Neuronal stem cell (in vitro differentiated cells): Measurements from ENCODE around the gene AFAP1L2.
A peak's percentile ranks its signal among the peaks of the same experiment; 100 is the strongest.

Experiments
- DNase-seq: peaks from one replicate; pipeline ENCODE4 v3.0.0-alpha.2; 2013; ENCODE audit warnings: low spot score
- H2AFZ ChIP-seq: one replicate; pipeline ENCODE4 v1.6.1; 2013; ENCODE audit warnings: mild to moderate bottlenecking, low read length, inconsistent platforms
- H2AK5ac ChIP-seq: 2 replicates; pipeline ENCODE4 v1.6.1; 2013; ENCODE audit warnings: low read depth, mild to moderate bottlenecking, inconsistent platforms, low read length, moderate library complexity, mixed read lengths
- H2BK120ac ChIP-seq: 2 replicates; pipeline ENCODE4 v1.6.1; 2013; ENCODE audit warnings: low read depth, mild to moderate bottlenecking, inconsistent platforms, low read length, moderate library complexity, mixed read lengths
- H2BK12ac ChIP-seq: one replicate; pipeline ENCODE4 v1.6.1; 2013; ENCODE audit warnings: low read length, inconsistent platforms
- H2BK15ac ChIP-seq: 2 replicates; pipeline ENCODE4 v1.6.1; 2013; ENCODE audit warnings: mild to moderate bottlenecking, low read length, inconsistent platforms, mixed read lengths
- H2BK5ac ChIP-seq: one replicate; pipeline ENCODE4 v1.6.1; 2013; ENCODE audit warnings: inconsistent platforms, mild to moderate bottlenecking, low read length, moderate library complexity
- H3K14ac ChIP-seq: one replicate; pipeline ENCODE4 v1.6.1; 2013; ENCODE audit warnings: low read length, inconsistent platforms
- H3K18ac ChIP-seq: 2 replicates; pipeline ENCODE4 v1.6.1; 2013; ENCODE audit warnings: low read length, inconsistent platforms
- H3K23ac ChIP-seq: 2 replicates; pipeline ENCODE4 v1.6.1; 2013; ENCODE audit warnings: low read depth, mild to moderate bottlenecking, mixed read lengths, low read length, inconsistent platforms; ENCODE audit not compliant: poor library complexity
- H3K27ac ChIP-seq: replicated peaks from 3 replicates; pipeline ENCODE4 v1.5.1; 2013; ENCODE audit warnings: low read length, inconsistent platforms
- H3K27me3 ChIP-seq, 3 experiments: 2 replicates each; pipeline ENCODE4 v1.6.1; 2013; ENCODE audit warnings: low read length in 3 of 3, mild to moderate bottlenecking in 2 of 3, inconsistent platforms in 1 of 3, low read depth in 1 of 3, mixed read lengths in 1 of 3, moderate library complexity in 1 of 3; ENCODE audit not compliant: control insufficient read depth in 3 of 3, insufficient read depth in 3 of 3
- H3K36me3 ChIP-seq, 2 donors: replicated peaks in 1 of 2; 2 replicates each; pipeline ENCODE4 v1.6.1; 2013; ENCODE audit warnings: low read length in 2 of 2; ENCODE audit not compliant: control insufficient read depth in 2 of 2, insufficient read depth in 2 of 2
- H3K4ac ChIP-seq: 2 replicates; pipeline ENCODE4 v1.6.1; 2013; ENCODE audit warnings: inconsistent platforms, mild to moderate bottlenecking, low read length, moderate library complexity
- H3K4me1 ChIP-seq, 2 donors: 1 replicate in 1 of 2; 2 replicates in 1 of 2; pipeline ENCODE4 v1.6.1; 2013; ENCODE audit warnings: low read length in 2 of 2, low read depth in 1 of 2; ENCODE audit not compliant: control insufficient read depth in 2 of 2, insufficient read depth in 1 of 2
- H3K4me2 ChIP-seq: one replicate; pipeline ENCODE4 v1.6.1; 2013; ENCODE audit warnings: mild to moderate bottlenecking, low read length, inconsistent platforms; ENCODE audit not compliant: insufficient read depth, poor library complexity, severe bottlenecking
- H3K4me3 ChIP-seq, 2 donors: 2 replicates each; pipeline ENCODE4 v1.5.1; 2013; ENCODE audit warnings: low read length in 2 of 2, mild to moderate bottlenecking in 2 of 2, inconsistent platforms in 1 of 2, moderate library complexity in 1 of 2
- H3K79me1 ChIP-seq: one replicate; pipeline ENCODE4 v1.6.1; 2013; ENCODE audit warnings: low read depth, mild to moderate bottlenecking, inconsistent platforms, low read length, moderate library complexity
- H3K9ac ChIP-seq: one replicate; pipeline ENCODE4 v1.6.1; 2013; ENCODE audit warnings: mild to moderate bottlenecking, low read depth, low read length, inconsistent platforms; ENCODE audit not compliant: poor library complexity
- H3K9me3 ChIP-seq, 2 donors: replicated peaks in 1 of 2; 2 replicates each; pipeline versions ENCODE3 to v1.6.1; 2013; ENCODE audit warnings: low read length in 2 of 2, mild to moderate bottlenecking in 2 of 2, inconsistent platforms in 1 of 2, low read depth in 1 of 2, mixed read lengths in 1 of 2, moderate library complexity in 1 of 2; ENCODE audit not compliant: control insufficient read depth in 2 of 2, insufficient read depth in 1 of 2
- H4K8ac ChIP-seq: one replicate; pipeline ENCODE4 v1.6.1; 2013; ENCODE audit warnings: low read depth, mild to moderate bottlenecking, inconsistent platforms, low read length, moderate library complexity
- H4K91ac ChIP-seq: one replicate; pipeline ENCODE4 v1.6.1; 2013; ENCODE audit warnings: low read length, low read depth, mild to moderate bottlenecking, inconsistent platforms; ENCODE audit not compliant: poor library complexity
- WGBS, 2 donors: extraction: QIAGEN DNeasy Blood & Tissue Kit; methylation state at CpG; one replicate each; pipeline ENCODE4 v1.1.7; 2013; ENCODE audit warnings: missing lambda C conversion rate in 2 of 2, mixed read lengths in 1 of 2; ENCODE audit not compliant: insufficient read length in 2 of 2, insufficient replicate concordance in 1 of 2; ENCODE audit errors: extremely low coverage in 2 of 2; 5-methylcytosine and 5-hydroxymethylcytosine counted together

AFAP1L2 gene

DNA sequence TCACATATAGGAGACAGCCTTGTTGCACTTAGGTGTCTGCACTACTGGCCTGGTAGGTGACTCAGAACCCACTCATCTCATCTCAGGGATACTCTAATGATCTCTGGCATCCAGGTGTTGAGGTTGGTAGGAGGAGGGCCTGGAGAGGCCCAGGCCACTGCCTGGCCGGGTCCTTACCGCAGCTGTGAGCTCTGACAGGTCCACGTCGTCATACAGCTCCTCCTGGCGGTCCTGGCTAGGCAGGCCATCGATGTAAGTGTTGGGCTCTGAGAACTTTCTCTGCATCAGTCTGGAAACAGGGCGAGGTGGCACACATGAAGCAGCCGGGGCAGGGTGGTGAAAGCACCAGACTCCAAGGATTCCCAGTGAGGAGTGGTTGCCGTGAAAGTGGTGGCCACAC is 103.1 kb downstream of the AFAP1L2 start:
- Histone ChIP-seq H2BK12ac (no peak overlapping the region), H3K23ac (peak overlapping the region; percentile 56), H3K14ac (no peak overlapping the region), H2AK5ac (no peak overlapping the region), H2BK15ac (no peak overlapping the region), H3K9me3 (peaks cover 4 to 6% of the 10 kb centered on the region in 2 donors), H3K9ac (no peak overlapping the region), H3K4ac (no peak overlapping the region), H4K91ac (no peak overlapping the region), H2BK5ac (no peak overlapping the region), H3K36me3 (peaks cover 0 to 7% of the 10 kb centered on the region in 2 donors), H2BK120ac (no peak overlapping the region), H3K18ac (no peak overlapping the region), H3K4me2 (no peak overlapping the region), H2AFZ (no peak overlapping the region), H3K27ac (no peak overlapping the region), H4K8ac (no peak overlapping the region), H3K4me3 (no peak overlapping the region), H3K4me1 (peaks cover 2 to 6% of the 10 kb centered on the region in 2 donors), H3K79me1 (no peaks in the 10 kb centered on the region), H3K27me3 (no peaks in the 10 kb centered on the region)
- no peak for DNase-seq
- WGBS, 2 donors, result no CpG with 5 or more reads among the region's 9 CpGs

GRCh38 chr10:114300036-114300645 is 104.2 kb downstream of the AFAP1L2 start:
- H3K9ac ChIP-seq, result no peak overlapping the region
- no peak overlapping the region for H3K23ac ChIP-seq
- H2AFZ ChIP-seq, result no peak overlapping the region
- no peak overlapping the region for H4K8ac ChIP-seq
- H2AK5ac ChIP-seq, result no peak overlapping the region
- no peak overlapping the region for H2BK120ac ChIP-seq
- no peak for DNase-seq
- no peak overlapping the region for H3K14ac ChIP-seq
- no peak overlapping the region for H4K91ac ChIP-seq
- peaks cover 2 to 6% of the 10 kb centered on the region in 2 donors for H3K4me1 ChIP-seq
- H2BK12ac ChIP-seq, result no peak overlapping the region
- no peak overlapping the region for H3K27ac ChIP-seq
- H3K4me3 ChIP-seq, result no peak overlapping the region
- no peak overlapping the region for H2BK15ac ChIP-seq
- H3K4me2 ChIP-seq, result no peak overlapping the region
- no peaks in the 10 kb centered on the region for H3K27me3 ChIP-seq
- peaks cover 6 to 16% of the 10 kb centered on the region in 2 donors for H3K9me3 ChIP-seq
- no peak overlapping the region for H3K18ac ChIP-seq
- no CpG with 5 or more reads among the region's 16 CpGs for WGBS, 2 donors
- H3K79me1 ChIP-seq, result no peaks in the 10 kb centered on the region
- no peak overlapping the region for H2BK5ac ChIP-seq
- peaks cover 0 to 8% of the 10 kb centered on the region in 2 donors for H3K36me3 ChIP-seq
- H3K4ac ChIP-seq, result no peak overlapping the region

- no CpG with 5 or more reads among the region's 14 CpGs for WGBS, 2 donors
- no peak overlapping the region for H2BK120ac ChIP-seq
- H4K91ac ChIP-seq, result no peak overlapping the region
- no peak overlapping the region for H2AK5ac ChIP-seq
- no peak overlapping the region for H2BK5ac ChIP-seq
- no peak overlapping the region for H3K14ac ChIP-seq
- no peak overlapping the region for H2BK12ac ChIP-seq
- H2BK15ac ChIP-seq, result no peak overlapping the region
- no peak overlapping the region for H3K27ac ChIP-seq
- DNase-seq, result no peak
- H3K4me2 ChIP-seq, result no peak overlapping the region
- no peak overlapping the region for H3K4me3 ChIP-seq
- peaks cover 0 to 8% of the 10 kb centered on the region in 2 donors for H3K36me3 ChIP-seq
- peaks cover 6 to 16% of the 10 kb centered on the region in 2 donors for H3K9me3 ChIP-seq
- H3K4me1 ChIP-seq, result no peaks in the 10 kb centered on the region
- H3K9ac ChIP-seq, result no peak overlapping the region
- no peak overlapping the region for H3K4ac ChIP-seq
- no peak overlapping the region for H3K18ac ChIP-seq
- no peak overlapping the region for H2AFZ ChIP-seq
- no peaks in the 10 kb centered on the region for H3K79me1 ChIP-seq
- H3K23ac ChIP-seq, result no peak overlapping the region
- H4K8ac ChIP-seq, result no peak overlapping the region
- H3K27me3 ChIP-seq, result no peaks in the 10 kb centered on the region
These were observed 107.1 kb downstream of the AFAP1L2 start for GRCh38 chr10:114297136-114297705.

DNA sequence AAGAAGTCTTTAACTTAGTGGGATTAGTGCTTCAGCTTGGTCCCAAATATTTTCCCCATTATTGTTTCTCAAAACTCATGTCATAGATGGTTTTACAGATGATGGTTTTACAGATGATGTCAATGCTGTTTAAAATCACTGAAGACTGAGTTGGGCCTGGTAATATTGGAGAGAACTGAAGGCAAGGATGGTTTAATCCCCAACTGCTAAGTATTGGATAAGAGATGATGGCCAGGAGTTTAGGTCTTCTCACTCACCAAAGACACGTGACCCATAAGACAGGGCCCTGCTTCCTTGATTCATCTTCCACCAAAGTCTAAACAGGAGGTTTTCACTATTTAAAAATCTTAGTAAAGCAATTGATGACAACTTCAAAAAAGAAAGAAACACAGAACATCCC is 108.9 kb downstream of the AFAP1L2 start:
- no peak overlapping the region for H2BK120ac ChIP-seq
- H2AFZ ChIP-seq, result no peak overlapping the region
- WGBS, 2 donors, result no CpG with 5 or more reads among the region's 1 CpG
- H2BK12ac ChIP-seq, result no peak overlapping the region
- no peaks in the 10 kb centered on the region for H3K4me1 ChIP-seq
- no peaks in the 10 kb centered on the region for H3K79me1 ChIP-seq
- peaks cover 0 to 8% of the 10 kb centered on the region in 2 donors for H3K36me3 ChIP-seq
- no peak overlapping the region for H3K4ac ChIP-seq
- no peak overlapping the region for H2AK5ac ChIP-seq
- H3K18ac ChIP-seq, result no peak overlapping the region
- H3K14ac ChIP-seq, result no peak overlapping the region
- no peak overlapping the region for H4K91ac ChIP-seq
- no peaks in the 10 kb centered on the region for H3K27me3 ChIP-seq
- H3K27ac ChIP-seq, result no peak overlapping the region
- H4K8ac ChIP-seq, result no peak overlapping the region
- no peak overlapping the region for H3K23ac ChIP-seq
- no peak overlapping the region for H2BK5ac ChIP-seq
- no peak overlapping the region for H3K4me2 ChIP-seq
- H3K9ac ChIP-seq, result no peak overlapping the region
- DNase-seq, result no peak
- H2BK15ac ChIP-seq, result no peak overlapping the region
- no peak overlapping the region for H3K4me3 ChIP-seq
- H3K9me3 ChIP-seq, result peaks cover 6 to 16% of the 10 kb centered on the region in 2 donors
